GM12873 (cell line): ENCODE results near the gene UCP3.

ENCODE experiments used
- TF ChIP-seq, protein P1 (sequence below): IDR thresholded peaks from 2 replicates; pipeline ENCODE4 v1.5.1; 2012; ENCODE audit warnings: low read depth, mild to moderate bottlenecking, moderate library complexity, low read length, control low read depth; ENCODE audit not compliant: insufficient read depth; ENCODE audit errors: missing control alignments

Gene UCP3, protein sequence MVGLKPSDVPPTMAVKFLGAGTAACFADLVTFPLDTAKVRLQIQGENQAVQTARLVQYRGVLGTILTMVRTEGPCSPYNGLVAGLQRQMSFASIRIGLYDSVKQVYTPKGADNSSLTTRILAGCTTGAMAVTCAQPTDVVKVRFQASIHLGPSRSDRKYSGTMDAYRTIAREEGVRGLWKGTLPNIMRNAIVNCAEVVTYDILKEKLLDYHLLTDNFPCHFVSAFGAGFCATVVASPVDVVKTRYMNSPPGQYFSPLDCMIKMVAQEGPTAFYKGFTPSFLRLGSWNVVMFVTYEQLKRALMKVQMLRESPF

DNA sequence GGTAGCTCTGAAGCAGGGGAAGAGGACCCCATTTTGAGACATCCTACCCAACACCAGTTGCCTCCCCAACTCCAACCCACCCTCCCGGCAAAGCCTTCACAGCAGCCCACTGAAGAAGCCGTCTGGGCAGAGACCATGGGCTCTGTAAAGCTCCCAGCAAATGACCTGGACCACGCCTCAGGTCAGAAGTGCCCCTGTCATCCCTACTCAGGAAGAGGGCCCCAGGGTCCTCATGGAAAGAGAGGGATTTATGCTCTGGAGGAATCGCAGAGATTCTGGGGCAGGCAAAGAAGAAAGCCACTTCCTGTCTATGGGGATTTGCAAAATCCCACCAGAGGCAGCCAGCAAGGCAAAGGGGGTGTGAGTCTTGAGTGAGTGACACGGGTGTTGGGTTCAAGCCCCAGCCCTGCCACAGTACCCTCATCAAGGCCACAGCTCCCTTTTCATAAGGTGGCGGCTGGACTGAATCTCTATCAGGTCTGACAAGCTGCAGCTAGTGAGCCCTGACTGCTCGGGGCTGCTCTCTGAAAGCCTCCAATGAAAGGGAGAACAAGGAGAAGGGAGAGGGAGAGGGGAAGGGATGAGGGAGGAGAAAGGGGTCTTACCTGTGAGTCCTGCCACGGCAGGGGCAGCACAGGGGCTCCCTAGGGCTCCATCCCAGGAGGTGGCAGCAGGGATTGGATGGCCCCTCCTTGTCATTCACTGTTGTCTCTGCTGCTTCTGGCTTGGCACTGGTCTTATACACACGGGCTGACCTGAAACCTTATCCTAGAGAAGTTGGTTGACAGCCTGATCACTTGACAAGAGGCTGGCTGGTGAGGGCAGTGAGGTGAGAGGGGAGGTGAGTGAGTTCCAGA lies at the start of gene UCP3:
Gene UCP3, minus strand, starts transcription at position 713 of the 857 bp plus-strand sequence. CDS start 2,043 bp downstream, outside the sequence.
- TF ChIP-seq, protein P1, sequence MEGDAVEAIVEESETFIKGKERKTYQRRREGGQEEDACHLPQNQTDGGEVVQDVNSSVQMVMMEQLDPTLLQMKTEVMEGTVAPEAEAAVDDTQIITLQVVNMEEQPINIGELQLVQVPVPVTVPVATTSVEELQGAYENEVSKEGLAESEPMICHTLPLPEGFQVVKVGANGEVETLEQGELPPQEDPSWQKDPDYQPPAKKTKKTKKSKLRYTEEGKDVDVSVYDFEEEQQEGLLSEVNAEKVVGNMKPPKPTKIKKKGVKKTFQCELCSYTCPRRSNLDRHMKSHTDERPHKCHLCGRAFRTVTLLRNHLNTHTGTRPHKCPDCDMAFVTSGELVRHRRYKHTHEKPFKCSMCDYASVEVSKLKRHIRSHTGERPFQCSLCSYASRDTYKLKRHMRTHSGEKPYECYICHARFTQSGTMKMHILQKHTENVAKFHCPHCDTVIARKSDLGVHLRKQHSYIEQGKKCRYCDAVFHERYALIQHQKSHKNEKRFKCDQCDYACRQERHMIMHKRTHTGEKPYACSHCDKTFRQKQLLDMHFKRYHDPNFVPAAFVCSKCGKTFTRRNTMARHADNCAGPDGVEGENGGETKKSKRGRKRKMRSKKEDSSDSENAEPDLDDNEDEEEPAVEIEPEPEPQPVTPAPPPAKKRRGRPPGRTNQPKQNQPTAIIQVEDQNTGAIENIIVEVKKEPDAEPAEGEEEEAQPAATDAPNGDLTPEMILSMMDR, result no peak

DNA sequence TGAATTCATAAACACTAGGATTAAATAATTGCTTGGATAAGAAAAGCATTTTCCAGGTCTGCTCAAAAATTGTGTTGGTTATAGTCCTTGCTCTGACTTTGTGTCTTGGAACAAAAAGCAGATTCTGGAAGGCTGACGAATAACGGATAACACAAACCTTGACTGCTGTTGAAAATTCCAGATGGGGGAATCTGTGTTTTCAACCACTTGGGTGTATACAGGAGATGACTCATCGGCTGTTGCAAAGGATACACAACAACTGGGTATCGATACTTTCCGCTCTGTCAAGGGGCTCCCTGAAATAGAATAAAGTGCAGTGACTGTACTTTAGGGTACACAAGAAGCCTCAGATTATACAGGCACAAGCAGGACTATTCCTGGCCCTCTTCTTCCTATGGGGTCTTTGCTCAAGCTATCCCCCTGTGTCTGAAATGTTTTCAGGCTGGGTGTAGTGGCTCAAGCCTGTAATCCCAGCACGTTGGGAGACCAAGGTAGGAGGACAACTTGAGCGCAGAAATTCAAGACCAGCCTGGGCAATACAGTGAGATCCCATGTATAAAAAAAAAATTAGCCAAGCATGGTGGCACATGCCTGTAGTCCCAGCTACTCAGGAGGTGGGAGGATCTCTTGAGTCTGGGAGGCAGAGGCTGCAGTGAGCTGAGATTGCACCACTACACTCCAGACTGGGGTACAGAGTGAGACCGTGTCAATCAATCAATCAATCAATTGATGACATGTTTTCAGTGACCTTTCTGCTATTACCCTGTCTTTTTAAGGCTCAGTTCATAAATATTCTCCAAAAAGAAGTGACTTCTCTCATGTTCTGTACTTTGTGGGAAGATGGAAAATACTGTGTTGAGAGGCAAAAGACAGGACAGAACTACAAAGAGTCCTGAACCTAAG lies 48.6 kb upstream of the UCP3 start:
- TF ChIP-seq, protein P1, result no peak

DNA sequence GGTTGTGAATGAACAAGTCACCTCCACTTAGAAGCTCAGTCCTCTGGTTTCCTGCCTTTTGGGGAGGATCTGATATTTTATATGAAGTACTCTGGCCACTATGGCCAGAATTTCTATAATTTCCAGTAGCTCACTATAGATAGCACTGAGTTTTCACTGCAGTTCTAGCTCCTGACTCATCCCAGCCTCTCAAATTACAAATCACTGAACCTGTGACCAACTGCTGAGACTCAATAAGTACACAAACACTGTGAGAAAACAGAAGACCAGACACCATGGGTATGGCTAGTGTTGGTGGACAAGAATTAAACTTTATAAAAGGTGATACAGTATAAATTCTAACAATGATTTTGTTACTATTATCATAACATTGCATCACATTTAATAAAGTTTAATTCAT lies 47.1 kb upstream of the UCP3 start:
- TF ChIP-seq, protein P1, result no peak

DNA sequence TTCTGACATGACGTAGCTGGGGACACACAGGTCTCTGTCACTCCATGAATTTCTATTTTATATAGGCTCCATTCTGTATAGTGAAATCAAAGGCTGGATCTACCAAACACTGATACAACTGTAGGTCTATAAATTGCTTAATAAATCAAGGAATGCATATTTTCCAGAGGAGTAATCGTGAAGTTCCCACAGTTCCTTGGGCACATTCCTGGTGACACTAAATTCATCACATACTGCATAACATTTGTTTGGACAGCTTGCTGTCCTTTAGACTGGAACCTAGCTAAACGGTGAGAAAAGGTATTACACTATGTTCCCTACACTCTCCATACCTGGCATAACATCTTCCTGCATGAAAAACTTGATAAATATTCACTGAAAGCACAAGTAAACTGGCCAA lies 41.6 kb upstream of the UCP3 start:
- TF ChIP-seq, protein P1, result no peak

DNA sequence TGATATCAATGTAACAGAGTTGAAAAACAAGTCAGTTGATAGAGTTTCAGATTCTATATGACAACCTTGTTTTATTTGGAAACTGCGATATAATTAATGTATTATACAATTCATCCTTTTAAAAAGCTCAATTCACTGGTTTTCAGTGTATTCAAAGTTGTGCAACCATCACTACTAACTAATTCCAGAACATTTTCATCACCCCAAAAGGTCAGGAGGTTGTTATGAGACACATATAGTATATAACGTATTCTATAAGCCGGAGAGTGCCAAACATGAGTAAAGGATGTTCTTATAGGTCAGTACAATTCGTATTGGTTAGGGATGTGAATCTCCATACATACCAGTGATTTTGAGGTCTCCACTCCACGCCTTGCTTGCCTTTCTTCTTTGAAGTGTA lies 40.1 kb upstream of the UCP3 start:
- TF ChIP-seq, protein P1, result no peak

DNA sequence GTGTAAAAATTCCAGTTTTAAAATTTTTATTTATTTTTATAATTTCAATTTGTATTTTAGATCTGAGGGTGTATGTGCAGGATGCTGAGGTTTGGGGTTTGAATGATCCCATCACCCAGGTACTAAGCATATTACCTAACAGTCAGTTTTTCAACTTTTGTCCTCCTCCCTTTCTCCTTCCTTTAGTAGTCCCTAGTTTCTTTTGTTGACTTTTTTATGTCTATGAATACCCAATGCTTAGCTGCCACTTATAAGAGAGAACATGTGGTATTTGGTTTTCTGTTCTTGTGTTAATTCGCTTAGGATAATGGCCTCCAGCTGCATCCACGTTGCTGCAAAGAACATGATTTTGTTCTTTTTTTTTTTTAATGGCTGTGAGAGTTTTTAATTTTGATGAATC lies 35.7 kb upstream of the UCP3 start:
- TF ChIP-seq, protein P1, result no peak

DNA sequence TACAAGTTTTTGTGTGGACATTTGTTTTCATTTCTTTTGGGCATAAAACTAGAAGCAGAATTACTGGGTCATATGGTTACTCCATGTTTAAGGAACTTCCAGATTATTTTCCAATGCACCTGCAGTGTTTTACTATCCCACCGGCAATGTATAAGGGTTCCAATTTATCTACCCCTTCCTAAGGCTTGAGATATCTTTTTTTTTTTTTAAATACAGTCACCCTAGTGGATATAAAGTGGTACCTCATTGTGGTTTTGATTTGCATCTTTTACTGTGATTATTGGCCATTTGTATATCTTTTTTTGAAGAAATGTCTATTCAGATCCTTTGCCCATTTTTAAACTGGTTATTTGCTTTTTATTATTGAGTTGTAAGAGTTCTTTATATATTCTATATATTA lies 34.6 kb upstream of the UCP3 start:
- TF ChIP-seq, protein P1, result no peak
